ENCODE data around the gene CALU.

GRCh38 chr7:128783143-128783861 lies 44.1 kb downstream of the CALU start:
- TF ChIP-seq EZH2 (IDR thresholded peaks at IDR 0.05) (no peak), POLR2AphosphoS5 (IDR thresholded peaks at IDR 0.05; ENCODE audit: borderline replicate concordance, low read depth, low read length) (no peak), FOXP2 (optimal IDR thresholded peaks at IDR 0.05; ENCODE audit: control extremely low read depth, extremely low read length, insufficient read depth) (no peak)

Measured in SK-N-MC (cell line).